Thyroid gland (tissue), 4 donors: ENCODE data around the gene NRIP1.

Source experiments
- POLR2A ChIP-seq, 2 donors: fragments of 450-650 bp; IDR thresholded peaks; one replicate each; pipeline ENCODE4 v1.6.1; 2017; ENCODE audit warnings: antibody characterized with exemption in 2 of 2, mild to moderate bottlenecking in 2 of 2, moderate library complexity in 1 of 2
- TF ChIP-seq, protein P1 (sequence below), 6 experiments: fragments of 200-600 bp in 3 of 6; fragments of 450-650 bp in 3 of 6; sonication (generic) in 3 of 6; IDR thresholded peaks; one replicate each; pipeline ENCODE4 v1.5.1; 2016 to 2019; ENCODE audit warnings: antibody characterized with exemption in 6 of 6, mild to moderate bottlenecking in 2 of 6, inconsistent platforms in 1 of 6, moderate library complexity in 1 of 6

DNA sequence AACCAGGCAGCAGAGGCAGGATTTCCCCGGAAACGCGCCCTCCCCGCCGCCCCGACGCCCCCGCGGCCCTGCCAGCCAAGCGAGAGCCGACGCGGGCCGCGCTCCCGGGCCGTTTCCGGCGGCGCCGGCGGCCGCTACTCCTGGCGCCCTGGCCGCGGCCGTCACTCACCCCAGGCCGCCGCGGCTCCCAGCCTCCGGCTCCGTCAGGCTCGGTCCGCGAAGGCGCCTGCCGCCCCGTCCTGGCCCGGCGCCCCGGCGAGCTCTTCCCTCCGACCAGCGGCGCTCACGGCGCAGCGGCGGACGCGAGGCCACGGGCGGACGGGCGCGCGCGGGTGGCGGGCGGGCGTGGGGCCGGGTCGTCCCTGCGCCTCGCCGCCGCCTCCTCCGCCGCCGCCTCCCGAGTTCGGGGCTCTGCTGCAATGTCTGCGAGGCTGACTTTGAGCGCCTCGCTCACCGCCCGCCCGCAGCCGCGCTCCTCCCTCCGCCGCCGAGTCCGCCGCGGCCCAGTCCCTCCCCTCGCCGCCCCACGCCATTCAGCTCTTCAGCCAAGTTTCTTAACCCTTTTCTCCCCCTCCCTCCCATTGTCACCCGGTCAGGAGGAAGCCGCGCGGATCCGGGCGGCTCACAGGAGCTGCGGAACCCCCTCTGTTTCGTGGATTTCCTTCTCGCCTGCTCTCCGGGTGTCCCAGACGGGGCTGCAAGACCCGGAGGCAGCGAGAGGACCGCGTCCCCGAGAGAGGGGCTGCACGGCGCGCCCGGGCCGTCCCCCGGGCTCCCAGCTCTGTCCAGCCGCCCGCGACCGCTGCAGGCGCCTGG lies at the start of gene NRIP1:
- TF ChIP-seq, protein P1, sequence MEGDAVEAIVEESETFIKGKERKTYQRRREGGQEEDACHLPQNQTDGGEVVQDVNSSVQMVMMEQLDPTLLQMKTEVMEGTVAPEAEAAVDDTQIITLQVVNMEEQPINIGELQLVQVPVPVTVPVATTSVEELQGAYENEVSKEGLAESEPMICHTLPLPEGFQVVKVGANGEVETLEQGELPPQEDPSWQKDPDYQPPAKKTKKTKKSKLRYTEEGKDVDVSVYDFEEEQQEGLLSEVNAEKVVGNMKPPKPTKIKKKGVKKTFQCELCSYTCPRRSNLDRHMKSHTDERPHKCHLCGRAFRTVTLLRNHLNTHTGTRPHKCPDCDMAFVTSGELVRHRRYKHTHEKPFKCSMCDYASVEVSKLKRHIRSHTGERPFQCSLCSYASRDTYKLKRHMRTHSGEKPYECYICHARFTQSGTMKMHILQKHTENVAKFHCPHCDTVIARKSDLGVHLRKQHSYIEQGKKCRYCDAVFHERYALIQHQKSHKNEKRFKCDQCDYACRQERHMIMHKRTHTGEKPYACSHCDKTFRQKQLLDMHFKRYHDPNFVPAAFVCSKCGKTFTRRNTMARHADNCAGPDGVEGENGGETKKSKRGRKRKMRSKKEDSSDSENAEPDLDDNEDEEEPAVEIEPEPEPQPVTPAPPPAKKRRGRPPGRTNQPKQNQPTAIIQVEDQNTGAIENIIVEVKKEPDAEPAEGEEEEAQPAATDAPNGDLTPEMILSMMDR (IDR thresholded peaks at IDR 0.05): no peak
- peak; percentile 78 to 94 for TF ChIP-seq POLR2A (IDR thresholded peaks at IDR 0.05)
